ENCODE measurements around the gene CHPF2.

Gene CHPF2, protein sequence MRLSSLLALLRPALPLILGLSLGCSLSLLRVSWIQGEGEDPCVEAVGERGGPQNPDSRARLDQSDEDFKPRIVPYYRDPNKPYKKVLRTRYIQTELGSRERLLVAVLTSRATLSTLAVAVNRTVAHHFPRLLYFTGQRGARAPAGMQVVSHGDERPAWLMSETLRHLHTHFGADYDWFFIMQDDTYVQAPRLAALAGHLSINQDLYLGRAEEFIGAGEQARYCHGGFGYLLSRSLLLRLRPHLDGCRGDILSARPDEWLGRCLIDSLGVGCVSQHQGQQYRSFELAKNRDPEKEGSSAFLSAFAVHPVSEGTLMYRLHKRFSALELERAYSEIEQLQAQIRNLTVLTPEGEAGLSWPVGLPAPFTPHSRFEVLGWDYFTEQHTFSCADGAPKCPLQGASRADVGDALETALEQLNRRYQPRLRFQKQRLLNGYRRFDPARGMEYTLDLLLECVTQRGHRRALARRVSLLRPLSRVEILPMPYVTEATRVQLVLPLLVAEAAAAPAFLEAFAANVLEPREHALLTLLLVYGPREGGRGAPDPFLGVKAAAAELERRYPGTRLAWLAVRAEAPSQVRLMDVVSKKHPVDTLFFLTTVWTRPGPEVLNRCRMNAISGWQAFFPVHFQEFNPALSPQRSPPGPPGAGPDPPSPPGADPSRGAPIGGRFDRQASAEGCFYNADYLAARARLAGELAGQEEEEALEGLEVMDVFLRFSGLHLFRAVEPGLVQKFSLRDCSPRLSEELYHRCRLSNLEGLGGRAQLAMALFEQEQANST

GRCh38 chr7:151232091-151232916 lies at the start of gene CHPF2:
Gene CHPF2, plus strand, starts transcription at chr7:151232483. Its CDS starts 1,529 bp downstream, at chr7:151234012.
- peak; percentile 80 to 87 (median 85) for DNase-seq (ENCODE audit: low read depth in 2 of 3, low spot score in 1 of 3)

GRCh38 chr7:151185762-151186639 lies 46.3 kb upstream of the CHPF2 start:
- DNase-seq (ENCODE audit: low read depth in 2 of 3, low spot score in 1 of 3), result no peak

GRCh38 chr7:151186640-151187408 lies 45.5 kb upstream of the CHPF2 start, which contains the start of gene ASB10:
Gene ASB10, minus strand, starts transcription at chr7:151187250. Its CDS starts 120 bp downstream, at chr7:151187130.
- DNase-seq (ENCODE audit: low read depth in 2 of 3, low spot score in 1 of 3), result no peak

DNA sequence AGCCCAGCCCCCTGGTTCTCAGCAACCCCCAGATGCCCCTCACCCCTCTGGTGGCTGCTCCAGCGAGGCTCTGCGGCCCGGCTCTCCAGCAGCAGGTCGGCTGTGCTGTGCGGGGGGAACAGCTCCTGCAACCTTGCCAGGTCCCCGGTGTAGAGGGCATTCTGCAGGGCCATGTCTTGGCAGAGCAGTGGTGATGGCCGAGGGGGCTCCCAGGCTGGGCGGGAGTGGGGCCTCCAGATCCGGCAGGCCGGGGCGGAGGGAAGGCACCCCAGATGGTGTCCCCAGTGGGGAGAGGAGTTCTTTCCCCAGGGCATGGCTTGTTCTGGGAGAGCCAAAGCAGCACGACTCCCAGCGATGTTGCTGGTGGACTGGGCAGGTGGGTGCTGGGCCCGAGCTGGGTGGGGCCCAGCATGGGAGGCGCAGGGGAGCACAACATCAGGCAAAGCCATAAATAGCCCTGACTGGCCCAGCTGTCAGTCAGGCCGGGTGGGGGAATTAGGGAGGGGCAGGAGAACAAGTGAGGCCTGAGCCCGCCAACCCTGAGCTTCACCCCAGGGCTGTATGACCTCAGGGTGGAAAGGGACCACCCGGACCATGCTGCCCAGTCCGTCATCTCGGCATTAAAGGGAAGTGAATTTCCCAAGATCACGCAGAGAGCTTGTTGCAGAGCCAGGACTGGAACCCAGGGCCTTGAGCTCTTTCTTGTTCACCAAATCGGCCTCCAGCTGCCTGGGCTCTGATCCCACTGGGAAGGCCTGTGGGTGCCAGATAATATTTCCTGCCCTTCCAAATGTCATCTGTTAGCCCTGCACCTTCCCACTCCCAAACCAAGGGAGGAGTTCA lies 44.7 kb upstream of the CHPF2 start:
- DNase-seq (ENCODE audit: low read depth in 2 of 3, low spot score in 1 of 3), result no peak

GRCh38 chr7:151188252-151188542 lies 44.1 kb upstream of the CHPF2 start:
- DNase-seq (ENCODE audit: low read depth in 2 of 3, low spot score in 1 of 3), result no peak

- DNase-seq (ENCODE audit: low read depth in 2 of 3, low spot score in 1 of 3), result no peak
These were observed 43.2 kb upstream of the CHPF2 start for GRCh38 chr7:151189038-151189437.

DNA sequence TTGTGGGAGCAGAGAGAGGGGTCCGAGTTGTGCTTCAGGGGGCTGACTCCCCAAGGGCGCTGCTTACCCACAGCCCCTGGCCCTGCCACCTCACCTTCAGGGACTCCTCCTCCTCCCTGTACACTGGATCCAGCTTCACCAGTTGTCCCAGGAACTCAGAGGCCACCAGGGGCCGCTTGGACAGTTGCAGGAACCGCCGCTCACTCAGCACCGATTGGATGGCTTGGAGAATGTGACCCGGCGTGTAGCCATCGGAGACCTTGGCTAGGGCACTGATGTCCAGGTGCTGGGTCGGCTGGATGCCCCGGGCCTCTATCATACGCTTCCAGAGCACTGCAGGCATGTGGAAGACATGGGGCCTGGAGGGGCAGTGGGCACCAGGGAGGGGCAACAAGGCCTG lies 40.7 kb upstream of the CHPF2 start:
- no peak for DNase-seq (ENCODE audit: low read depth in 2 of 3, low spot score in 1 of 3)

- no peak for DNase-seq (ENCODE audit: low read depth in 2 of 3, low spot score in 1 of 3)
These were observed 40.2 kb upstream of the CHPF2 start for GRCh38 chr7:151192002-151192539.

DNA sequence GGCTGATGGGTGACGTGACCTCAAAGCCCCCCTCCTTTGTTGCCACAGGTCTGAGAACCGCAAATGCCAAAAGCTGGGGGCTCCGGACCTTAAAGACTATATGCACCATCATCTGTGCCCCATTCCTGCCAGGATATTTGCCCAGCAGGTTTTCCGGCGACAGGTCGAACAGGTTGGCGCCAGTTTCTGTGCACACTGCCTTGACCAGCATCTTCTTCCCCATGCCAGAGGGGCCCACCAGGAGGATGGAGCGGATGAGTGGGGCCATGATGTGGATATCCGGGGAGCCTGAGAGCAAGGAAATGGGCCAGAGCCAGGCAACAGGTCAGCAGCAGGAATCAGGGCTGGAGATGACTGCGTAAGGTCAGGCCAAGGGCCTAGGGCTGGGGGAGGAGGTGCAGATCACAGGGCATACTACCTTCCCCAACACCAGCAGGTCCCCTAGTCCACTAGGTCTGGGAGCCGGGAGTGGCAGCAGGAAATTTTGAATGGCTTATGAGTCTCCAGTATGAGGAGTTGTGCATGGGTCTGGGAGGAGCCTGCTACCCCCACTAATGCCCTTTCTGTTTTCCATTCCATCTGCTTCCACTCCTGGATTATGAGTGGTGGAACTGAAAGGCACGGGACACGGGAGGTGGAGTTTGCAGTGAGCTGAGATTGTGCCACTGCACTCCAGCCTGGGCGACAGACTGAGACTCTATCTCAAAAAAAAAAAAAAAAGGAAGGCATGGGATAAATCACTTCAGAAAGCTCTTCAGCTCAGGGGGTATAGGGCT lies 38.9 kb upstream of the CHPF2 start:
- no peak for DNase-seq (ENCODE audit: low read depth in 2 of 3, low spot score in 1 of 3)

DNA sequence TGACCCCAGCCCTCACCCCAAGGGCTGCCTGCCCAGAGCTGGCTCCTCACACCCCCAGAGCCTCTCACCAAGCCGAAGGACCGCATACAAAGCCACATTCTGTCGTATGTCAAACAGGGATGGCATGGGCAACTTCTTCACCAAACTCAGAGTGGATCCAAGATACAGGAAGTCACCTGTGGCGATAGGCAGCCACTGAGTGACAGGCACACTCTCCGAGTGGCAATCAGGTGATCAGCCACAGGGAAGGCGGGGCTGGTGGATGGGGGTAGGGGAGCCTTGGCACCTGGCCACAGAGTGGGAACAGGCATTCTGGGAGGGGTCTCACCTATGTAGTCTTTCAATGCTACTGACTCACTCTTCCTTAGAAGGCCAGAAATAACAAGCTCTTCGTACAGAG lies 38.1 kb upstream of the CHPF2 start:
- no peak for DNase-seq (ENCODE audit: low read depth in 2 of 3, low spot score in 1 of 3)

DNA sequence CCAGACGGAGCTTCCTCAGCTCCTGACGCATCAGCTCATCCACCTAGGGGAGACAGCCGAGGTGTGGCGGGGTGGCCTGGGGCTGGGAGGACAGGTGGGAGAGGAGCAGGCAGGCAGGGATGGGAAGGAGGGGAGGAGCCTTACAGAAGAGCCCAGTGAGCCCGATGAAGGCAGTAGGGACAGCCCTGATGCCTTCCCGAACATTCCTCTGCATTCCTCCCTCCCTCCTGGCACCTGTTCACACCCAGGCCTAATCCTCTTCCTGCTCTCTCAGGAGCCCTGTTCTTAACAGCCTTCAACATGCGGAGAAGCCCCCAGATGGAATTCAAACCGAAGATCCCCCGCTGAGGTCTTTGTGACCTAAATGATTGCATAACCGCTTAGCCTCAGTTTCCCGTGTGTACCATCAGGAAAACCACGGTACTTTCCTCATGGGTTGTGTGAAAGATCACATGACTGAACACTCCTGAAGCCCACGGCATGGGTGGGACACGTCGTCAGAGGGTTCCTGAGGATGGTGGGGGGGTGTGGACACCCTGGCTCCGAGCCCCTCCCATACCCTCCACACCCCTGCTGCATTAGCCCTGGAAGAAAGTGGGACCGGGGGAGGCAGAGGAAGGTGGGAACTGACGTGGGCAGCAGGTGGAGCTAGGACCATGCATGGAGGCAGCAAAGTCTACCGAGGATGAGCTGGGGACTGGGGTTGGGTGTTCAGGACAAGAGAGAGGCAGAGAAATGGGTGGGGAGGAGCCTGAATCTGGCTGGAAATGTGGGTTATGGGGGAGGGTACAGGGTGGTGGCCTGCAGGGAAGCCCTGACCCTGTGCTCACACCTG lies 36.5 kb upstream of the CHPF2 start:
- no peak for DNase-seq (ENCODE audit: low read depth in 2 of 3, low spot score in 1 of 3)

DNA sequence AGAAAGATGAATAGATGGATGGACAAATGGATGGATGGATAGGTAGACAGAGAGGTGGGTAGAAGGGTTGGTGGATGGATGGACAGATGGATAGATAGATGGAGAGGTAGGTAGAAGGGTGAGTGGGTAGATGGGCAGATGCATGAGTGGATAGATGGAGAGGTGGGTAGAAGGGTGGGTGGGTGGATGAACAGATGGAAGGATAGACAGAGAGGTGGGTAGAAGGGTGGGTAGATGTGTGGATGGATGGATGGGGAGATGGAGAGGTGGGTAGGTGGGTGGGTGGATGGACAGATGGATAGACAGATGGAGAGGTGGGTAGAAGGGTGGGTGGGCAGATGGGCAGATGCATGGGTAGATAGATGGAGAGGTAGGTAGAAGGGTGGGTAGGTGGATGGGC lies 34.4 kb upstream of the CHPF2 start:
- DNase-seq (ENCODE audit: low read depth in 2 of 3, low spot score in 1 of 3), result no peak

GRCh38 chr7:151198945-151199848 lies 33.1 kb upstream of the CHPF2 start:
- DNase-seq (ENCODE audit: low read depth in 2 of 3, low spot score in 1 of 3), result no peak

GRCh38 chr7:151201344-151201743 lies 30.9 kb upstream of the CHPF2 start:
- no peak for DNase-seq (ENCODE audit: low read depth in 2 of 3, low spot score in 1 of 3)

DNA sequence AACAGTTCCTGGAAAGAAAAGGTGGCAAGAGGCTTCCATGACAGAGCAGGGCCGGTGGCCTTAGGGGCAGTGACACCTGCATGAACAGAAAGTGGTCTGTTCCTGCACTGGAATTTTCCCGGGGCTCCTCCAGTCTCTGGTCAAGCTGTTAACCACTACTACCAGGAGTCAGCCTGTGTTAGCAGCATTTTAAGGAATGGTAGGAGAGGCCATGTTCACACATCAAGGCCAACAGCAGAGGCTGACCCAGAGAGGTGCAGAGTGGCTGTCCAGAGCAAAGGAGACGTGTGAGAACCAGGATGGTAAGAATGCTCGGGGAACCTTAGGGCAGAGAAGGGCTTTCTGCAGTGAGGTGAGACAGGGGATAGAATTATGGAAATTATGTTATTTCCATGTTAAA lies 30.5 kb upstream of the CHPF2 start:
- DNase-seq (ENCODE audit: low read depth in 2 of 3, low spot score in 1 of 3), result no peak

GRCh38 chr7:151202836-151203235 lies 29.4 kb upstream of the CHPF2 start:
- DNase-seq (ENCODE audit: low read depth in 2 of 3, low spot score in 1 of 3), result no peak
